NCI-H226 (cell line): ENCODE measurements around the gene SHKBP1.

Experiments
- DNase-seq: peaks from one replicate; pipeline ENCODE4 v3.0.0-alpha.2; 2015

Gene SHKBP1

DNA sequence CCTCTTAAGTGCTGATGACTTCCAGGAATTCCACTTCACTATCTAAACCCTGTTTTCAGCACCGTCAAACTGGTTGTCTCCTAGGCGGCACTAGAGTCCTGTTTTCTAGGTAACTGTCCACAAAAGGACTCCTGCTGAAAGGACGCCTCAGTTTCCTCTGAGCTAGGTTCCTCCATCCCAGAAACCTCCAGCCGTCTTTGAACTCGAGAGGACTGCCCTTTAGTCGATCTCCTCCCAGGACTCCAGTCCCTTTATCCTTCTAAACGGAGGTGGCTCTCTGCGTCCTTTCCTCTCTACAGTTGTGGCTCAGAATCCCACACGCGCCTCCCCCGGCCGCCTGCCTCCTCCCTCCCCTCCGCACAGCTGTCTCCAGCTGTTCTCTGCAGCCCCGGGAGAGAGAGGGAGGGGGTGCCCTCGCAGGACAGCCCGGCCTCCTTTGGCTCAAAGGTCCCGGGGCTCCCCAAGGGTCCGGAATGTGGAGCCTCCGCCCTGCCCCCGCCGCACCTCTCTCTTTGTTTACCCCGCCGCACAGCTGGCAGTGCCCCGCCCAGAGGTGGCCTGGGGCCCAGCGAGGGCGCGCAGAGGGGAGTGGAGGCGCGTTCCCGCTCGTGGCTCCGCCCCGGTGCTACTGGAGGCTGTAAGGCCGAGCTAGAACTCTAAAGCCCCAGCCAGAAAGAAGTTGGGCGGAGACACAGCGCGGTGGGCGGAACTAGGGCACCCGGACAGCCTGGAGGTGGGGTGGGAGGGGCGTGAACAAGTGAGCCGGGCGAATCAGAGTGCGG lies 26.9 kb downstream of the SHKBP1 start:
- peak; percentile 95 for DNase-seq

DNA sequence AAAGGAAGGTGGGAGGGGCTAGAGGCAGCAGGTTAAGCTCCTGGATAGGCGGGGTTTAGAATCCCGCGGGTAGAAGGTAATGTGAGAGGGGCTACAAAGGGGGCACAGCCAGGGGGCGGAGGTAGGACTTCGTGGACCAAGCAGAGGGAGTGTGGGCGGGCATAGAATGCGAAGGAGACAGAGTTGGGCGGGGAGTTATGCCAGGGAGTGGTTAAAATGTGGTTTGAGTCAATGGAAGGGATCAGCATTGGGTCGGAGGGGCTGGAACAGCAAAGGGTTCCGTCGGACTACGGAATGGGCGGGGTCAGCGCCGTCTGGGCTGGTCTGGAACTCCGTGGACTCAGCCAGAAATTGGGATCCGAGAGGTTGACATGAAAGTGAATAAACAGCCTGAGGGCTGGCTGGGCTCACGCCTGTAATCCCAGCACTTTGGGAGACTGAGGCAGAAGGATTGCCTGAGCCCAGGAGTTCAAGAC lies 27.5 kb downstream of the SHKBP1 start:
- DNase-seq: no peak

DNA sequence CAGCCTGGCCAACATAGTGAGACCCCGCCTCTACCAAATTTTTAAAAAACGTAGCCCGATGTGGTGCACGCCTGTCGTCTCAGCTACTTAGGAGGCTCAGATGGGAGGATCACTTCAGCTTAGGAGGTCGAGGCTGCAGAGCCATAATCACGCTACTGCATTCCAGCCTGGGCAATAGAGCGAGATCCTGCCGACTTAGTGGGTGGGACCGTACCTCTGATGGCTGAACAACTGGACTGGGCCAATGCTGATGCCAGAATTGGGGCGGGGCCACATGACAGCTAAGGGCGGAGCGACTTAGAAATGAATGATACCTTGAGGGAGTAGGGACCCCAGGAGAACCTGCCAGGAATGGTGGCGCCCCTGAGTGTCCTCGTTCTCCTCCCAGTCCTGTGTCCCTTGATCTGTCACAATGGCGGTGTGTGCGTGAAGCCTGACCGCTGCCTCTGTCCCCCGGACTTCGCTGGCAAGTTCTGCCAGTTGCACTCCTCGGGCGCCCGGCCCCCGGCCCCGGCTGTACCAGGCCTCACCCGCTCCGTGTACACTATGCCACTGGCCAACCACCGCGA lies 28.1 kb downstream of the SHKBP1 start:
- DNase-seq: no peak

DNA sequence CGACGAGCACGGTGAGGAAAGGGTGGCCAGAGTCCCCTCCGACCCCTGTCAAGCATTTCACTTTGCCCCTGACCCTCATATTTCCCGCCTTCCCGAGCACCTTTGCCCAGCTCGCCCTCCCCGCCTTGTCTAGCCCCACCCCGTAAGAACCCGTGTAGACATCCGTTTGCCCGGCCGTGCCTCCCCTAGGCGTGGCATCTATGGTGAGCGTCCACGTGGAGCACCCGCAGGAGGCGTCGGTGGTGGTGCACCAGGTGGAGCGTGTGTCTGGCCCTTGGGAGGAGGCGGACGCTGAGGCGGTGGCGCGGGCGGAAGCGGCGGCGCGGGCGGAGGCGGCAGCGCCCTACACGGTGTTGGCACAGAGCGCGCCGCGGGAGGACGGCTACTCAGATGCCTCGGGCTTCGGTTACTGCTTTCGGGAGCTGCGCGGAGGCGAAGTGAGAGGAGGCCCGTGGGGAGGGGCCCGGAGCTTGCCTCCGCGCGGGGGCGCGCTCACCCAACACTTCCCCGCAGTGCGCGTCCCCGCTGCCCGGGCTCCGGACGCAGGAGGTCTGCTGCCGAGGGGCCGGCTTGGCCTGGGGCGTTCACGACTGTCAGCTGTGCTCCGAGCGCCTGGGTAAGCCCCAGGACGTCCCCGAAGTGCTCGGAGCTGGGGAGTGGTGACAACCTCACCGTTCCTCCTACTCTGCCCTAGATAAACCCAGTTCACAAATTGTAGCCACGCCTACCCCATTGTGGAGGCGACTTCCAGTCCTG lies 28.7 kb downstream of the SHKBP1 start:
- peak; percentile 96 for DNase-seq

DNA sequence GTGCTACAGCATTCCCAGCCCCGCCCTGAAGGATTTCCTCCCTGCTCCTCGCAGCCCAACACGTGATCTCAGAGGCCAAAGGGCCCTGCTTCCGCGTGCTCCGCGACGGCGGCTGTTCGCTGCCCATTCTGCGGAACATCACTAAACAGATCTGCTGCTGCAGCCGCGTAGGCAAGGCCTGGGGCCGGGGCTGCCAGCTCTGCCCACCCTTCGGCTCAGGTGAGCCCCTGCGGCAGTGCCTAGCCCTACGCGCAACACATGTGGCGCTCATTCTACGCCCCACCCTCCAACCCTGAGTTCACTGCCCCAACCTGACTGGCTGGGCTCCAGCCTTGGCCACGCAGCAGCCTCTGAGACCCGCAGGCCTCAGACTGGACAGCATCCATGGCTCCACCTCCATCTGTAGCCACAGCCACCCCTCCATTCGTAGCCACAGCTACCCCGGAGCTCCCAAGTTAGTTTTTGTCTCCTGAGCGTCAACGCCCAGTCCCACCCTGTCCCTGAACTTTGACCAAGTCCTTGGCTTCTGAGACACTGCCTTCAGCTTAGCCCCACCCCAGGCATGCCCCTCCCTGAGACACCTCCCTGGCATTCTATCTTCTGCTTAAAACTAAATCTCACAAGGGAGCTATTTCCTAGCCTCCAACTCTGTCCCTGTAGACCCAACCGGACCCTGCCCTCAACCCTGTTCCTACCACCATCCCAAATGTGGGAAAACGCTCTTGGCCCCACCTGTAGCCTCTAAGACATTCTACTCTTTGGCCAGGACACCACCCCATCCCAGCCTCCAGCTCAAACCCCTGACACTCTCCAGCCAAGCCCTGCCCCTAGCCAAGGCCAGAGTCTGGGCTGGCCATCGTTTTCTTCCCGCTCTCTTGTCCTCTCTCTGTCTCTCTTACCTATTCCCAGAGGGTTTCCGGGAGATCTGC lies 30.9 kb downstream of the SHKBP1 start:
- DNase-seq: no peak

DNA sequence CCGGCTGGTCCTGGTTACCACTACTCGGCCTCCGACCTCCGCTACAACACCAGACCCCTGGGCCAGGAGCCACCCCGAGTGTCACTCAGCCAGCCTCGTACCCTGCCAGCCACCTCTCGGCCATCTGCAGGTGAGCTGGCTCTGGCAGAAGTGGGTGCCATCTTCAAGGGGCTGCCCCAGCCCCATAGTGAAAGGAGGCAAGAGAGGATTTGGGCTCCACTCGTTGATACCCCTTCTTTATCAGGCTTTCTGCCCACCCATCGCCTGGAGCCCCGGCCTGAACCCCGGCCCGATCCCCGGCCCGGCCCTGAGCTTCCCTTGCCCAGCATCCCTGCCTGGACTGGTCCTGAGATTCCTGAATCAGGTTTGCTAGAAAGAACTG lies 31.6 kb downstream of the SHKBP1 start:
- DNase-seq: no peak

DNA sequence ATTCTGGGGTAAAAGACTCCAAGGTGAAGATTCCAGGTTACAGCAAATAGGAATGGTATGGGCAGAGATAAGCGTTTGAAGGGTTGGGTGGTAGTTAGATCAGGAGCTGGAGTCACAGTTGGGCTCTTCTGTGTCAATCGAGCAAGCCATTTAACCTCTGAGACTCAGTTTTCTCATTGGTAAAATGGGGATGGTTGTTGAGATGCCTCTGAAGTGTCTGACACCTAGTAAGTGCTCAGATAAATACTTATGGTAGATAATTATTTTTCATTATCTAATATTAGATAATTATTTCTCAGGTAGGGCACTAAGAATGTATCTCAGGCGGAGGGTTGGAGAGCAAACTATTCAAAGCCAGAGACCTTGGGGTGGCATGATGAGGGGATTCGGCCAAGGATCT lies 32.3 kb downstream of the SHKBP1 start:
- DNase-seq: no peak

DNA sequence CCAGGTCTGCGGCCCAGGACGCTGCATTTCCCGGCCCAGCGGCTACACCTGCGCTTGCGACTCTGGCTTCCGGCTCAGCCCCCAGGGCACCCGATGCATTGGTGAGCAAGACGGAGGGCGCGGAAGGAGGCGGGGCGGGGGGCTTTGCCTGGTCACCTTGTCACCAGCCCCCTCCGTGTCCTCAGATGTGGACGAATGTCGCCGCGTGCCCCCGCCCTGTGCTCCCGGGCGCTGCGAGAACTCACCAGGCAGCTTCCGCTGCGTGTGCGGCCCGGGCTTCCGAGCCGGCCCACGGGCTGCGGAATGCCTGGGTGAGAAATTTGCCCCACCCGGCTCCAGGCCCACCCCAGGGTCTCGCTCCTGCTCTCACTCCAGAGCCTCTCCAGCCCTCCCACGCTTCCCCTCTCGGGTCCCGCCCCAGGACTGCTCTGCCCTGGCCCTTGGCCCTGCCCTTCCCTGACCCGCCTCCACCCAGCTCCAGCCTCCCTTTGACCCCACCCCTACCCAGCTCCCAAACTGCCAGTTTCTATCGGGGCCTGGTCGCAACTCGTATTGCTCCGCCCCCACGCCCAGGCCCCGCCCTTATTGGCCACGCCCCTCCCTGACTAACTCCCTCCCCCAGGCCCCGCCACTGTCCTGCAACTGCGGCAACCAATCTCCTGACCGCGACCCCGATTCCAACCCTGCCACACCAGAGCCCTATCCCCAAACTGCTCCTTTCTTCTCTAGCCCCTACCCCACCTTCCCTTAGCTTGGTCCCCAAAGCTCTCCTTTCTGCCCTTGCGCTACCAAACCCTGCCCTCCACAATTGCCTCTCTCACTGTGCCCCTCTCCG lies 33.1 kb downstream of the SHKBP1 start:
- peak; percentile 88 for DNase-seq

DNA sequence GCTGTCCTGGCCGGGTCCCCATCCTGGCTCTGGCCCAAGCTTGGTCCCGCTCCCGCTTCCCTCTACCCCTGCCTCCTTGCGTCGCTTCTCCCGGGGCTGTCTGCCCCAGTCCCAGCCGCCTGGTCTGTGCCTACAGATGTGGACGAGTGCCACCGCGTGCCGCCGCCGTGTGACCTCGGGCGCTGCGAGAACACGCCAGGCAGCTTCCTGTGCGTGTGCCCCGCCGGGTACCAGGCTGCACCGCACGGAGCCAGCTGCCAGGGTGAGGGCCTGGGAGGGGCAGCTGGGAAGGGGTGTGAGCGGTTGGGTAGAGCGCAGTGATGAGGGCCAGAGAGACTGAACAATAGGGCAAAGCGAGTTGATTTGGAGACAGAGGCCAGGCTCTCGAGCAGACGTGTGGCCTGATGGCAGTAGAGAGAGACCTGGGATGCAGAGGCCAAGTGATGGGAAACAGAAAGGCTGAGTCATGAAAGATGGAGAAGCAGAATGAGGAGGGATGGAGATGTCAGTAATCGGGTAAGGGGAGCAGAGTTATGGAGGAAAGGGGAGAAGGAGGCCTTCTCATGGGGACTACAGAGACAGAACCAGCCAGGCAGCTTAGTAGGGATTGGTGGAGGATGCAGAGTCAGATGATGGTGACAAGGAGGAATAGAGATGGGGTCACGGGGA lies 33.9 kb downstream of the SHKBP1 start:
- no peak for DNase-seq

DNA sequence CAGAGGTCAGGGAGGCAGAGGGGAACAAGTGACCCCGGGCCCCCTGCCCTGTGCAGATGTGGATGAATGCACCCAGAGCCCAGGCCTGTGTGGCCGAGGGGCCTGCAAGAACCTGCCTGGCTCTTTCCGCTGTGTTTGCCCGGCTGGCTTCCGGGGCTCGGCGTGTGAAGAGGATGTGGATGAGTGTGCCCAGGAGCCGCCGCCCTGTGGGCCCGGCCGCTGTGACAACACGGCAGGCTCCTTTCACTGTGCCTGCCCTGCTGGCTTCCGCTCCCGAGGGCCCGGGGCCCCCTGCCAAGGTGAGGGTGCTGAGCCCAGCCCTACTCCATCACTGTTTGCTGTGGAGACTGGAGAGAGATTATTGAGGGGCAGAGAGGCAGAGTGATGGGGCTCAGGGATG lies 34.4 kb downstream of the SHKBP1 start:
- DNase-seq: no peak

DNA sequence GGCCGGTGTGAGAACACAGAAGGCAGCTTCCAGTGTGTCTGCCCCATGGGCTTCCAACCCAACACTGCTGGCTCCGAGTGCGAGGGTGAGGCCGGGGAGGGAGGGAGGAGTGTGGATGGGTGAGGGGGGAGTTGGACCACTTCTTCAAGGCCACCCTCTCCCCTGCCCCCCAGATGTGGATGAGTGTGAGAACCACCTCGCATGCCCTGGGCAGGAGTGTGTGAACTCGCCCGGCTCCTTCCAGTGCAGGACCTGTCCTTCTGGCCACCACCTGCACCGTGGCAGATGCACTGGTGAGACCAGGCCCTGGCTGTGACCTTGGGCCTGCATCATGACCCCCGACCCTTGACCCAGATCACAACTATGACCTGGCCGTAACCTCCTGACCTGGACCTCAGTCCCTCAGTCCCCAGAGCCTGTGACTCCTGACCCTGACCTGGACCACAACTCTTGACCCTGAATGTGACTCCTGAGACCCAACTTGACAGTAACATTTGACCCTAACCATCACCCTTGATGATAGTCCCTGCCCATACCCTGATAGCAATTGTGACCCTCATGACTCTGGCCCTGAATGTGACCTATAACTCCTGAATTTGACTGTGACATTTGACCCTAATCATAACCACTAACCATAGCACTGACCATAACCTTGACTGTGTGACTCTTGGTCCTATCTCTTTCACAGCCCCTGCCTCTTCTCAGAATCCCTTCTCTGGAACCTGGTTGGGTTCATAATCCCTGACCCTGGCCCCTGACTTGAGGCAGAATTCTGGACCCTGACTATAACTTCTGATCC lies 35.4 kb downstream of the SHKBP1 start:
- DNase-seq: no peak

DNA sequence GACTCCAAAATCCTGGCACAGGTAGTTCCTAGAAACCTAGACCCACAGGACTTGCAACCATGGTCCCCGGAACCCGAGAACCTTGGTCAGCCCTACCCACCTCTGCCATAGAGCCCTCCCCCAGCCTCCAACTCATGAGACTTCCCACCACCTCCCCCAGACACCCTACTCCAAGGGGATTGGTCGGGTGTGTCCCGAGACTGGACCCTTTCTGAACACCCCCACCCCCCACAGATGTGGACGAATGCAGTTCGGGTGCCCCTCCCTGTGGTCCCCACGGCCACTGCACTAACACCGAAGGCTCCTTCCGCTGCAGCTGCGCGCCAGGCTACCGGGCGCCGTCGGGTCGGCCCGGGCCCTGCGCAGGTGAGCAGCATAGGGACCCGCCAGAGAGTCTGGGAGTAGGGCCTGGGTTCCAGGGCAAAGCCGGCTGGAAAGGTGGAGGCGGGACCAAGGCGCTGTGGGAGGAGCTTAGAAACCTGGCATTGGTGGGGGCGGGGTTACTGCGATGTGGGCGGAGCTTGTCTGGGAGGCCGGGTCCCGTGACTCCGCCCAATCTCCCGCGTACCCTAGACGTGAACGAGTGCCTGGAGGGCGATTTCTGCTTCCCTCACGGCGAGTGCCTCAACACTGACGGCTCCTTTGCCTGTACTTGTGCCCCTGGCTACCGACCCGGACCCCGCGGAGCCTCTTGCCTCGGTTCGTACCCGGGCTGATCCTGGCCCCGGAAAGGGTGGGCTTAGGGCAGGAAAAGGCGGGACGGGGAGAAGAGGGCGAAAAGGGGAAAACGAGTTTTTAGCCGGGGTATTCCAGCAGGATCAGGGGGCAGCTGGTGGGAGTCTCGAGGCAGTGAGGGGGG lies 36.4 kb downstream of the SHKBP1 start:
- no peak for DNase-seq

DNA sequence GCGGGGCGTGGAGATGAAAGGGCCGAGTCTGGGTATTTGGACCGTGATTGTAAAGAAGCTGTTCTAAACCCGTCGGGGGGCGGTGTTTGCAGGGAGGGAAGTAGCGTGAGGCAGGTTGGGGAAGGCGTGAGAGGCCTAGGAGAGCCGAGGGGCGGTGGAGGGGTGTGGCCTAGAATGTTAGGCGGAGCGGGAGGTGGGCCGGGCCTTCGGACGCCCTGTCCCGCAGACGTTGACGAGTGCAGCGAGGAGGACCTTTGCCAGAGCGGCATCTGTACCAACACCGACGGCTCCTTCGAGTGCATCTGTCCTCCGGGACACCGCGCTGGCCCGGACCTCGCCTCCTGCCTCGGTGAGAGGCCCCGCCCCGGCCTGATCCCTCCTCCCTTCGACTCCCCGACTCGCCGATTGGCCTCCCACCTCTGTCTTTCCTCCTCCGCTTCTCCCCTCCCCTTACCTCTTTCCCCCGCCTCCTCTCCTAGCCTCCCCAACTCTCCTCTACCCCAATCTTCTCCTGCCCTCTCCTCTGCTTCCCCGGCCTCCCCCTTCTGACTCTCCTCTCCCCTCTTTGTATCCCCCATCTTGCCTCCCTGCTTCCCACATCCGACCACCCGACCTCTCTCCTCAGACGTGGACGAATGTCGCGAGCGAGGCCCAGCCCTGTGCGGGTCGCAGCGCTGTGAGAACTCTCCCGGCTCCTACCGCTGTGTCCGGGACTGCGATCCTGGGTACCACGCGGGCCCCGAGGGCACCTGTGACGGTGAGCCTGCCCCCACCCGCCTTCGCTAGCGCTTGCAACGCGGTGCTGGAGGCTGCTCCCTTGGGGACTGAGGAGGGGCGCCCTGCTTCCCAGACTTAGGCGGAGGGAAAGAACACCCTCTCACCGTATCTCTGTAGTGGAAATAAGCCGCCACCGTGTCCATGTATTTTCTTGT lies 37.3 kb downstream of the SHKBP1 start:
- DNase-seq: peak; percentile 65

DNA sequence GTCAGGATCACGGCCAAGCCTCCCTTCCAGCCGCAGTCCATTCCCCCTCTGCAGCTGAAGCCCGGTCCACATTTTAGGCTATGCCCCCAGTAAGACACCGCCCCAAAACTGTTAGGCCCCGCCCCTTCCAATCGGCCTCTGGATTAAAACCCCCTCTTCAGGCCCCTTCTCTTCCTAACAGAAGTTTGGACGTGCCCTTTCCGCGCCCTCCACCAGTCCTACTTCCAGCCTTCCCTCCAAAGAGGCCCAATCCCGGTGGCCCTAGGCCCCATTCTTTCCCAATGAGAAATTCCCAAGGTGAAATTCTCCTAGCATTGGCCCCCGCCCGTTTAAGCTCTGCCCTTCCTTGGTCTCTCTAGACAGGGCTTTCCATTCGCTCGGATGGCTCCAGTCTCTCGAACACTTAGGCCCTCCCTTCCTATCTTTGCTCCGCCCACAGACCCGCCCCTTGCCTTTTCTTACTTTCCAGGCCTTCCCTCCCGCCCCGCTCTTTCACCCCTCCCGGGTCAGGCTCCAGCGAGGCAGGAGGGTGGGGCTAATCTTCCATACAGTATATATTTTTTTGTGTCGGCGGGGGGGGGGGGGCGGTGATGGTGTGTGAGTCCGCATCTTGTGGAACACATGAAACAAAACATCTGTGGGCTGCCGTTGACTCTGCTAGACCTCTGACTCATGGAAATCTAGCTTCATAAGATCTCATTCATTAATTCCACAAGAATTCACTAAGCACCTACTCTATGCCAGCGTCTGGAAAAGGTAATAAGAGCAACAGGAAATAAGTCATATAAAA lies 38.1 kb downstream of the SHKBP1 start:
- DNase-seq: peak; percentile 97

DNA sequence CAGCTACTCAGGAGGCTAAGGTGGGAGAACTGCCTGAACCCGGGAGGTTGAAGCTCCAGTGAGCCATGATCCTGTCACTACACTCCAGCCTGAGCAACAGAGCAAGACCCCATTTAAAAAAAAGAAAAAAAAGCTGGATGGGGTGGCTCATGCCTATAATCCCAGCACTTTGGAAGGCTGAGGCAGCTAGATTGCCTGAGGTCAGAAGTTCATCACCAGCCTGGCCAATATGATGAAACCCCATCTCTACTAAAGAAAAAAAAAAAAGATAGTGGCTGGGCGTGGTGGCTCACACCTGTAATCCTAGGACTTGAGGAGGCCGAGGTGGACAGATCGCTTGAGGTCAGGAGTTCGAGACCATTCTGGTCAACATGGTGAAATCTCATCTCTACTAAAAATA lies 39.5 kb downstream of the SHKBP1 start:
- no peak for DNase-seq

DNA sequence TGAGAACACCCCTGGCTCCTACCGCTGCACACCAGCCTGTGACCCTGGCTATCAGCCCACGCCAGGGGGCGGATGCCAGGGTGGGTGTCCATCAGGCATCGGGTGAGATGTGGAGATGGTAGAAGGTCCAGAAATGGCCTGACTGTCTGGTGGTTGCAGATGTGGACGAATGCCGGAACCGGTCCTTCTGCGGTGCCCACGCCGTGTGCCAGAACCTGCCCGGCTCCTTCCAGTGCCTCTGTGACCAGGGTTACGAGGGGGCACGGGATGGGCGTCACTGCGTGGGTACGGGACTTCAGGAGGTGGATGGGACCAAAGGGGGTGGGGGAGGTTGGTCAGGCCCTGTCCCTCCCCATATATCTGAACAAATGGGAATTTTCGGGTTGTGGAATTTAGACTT lies 40.3 kb downstream of the SHKBP1 start:
- no peak for DNase-seq

DNA sequence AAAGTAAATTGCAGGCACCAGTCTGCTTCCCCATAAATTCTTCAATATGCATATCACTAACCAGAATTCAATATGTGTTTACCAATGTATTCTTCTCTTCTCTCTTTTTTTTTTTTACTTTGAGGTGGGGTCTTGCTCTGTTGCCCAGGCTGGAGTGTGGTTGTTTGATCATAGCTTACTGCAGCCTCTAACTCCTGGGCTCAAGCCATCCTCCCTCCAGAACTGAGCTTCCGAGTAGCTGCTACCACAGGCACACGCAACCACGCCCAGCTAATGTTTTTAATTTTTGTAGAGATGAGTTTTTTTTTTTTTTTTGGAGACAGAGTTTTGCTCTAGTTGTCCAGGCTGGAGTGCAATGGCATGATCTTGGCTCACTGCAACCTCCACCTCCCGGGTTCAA lies 41.3 kb downstream of the SHKBP1 start:
- DNase-seq: no peak
